ENCODE data around the gene RASSF5.
A peak's percentile ranks its signal among the peaks of the same experiment; 100 is the strongest.
"Not testable (repeated sequence)": the region's sequence is repeated elsewhere in the genome, so short reads cannot be mapped to it uniquely, and the experiment has no call there.

Gene RASSF5

DNA sequence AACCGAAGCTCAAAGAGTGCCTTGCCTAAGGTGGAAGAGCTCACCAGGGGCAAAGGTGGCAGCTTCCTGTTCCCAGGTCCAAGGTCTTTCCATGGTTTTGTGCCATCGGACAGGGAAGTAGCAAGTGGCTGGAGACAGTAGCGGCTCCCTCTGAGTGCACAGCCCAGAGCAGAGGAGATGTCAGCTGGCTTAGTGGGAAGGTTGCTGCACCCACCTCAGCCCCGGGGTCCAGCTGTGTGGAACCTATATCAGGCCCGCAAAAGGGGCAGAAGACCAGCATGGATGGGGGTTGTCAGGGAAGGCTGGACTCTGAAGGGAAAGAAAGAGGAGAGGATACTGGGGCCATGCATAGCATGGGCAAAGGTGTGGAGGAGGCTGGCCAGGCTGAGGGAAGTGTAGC lies 30.2 kb upstream of the RASSF5 start:
- DNase-seq (ENCODE audit: low spot score): no peak

DNA sequence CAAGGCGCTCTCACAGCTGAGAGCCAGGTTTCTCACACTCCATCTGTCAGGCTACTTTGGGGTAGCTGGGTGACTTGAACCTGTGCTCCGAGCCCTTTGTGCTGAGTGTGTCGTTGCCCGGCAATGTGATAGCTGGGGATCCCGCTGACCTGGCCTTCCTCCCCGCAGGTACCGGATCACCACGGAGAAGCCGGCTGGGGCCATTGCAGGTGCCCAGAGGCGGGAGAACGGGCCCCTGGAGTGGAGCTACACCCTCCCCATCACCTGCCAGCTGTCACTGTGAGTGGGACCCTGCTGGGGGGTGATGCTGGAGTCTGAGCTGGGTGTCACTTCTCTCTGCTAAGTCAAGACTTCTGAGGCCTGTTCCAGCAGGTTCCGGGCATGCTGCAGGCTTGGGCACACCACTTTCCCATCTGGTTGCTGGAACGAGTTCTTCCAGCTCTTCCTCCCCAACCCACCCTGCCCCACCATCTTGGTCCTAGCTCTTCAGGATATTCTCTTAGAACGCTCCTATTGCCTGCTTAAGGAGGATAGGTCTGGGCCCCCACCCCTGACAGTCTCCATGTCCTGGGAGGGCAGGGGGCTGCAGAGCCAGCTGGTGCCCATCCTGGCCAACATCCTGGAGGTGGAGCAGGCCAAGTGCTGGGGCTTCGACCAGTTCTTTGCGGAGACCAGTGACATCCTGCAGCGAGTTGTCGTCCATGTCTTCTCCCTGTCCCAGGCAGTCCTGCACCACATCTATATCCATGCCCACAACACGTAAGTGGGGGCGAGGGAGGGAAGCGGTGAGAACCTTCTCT lies 29.6 kb upstream of the RASSF5 start:
- no peak for DNase-seq (ENCODE audit: low spot score)

DNA sequence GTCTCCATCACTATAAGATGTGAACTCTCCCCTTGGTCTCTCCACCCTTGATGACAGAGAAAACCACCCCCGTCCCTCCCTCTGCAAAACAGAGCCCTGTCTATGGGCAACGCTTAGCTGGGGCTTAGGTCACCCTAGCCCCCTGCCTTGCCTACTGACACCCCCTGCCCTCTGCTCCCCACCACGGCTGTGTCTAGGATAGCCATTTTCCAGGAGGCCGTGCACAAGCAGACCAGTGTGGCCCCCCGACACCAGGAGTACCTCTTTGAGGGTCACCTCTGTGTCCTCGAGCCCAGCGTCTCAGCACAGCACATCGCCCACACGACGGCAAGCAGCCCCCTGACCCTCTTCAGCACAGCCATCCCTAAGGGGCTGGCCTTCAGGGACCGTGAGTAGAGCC lies 28.6 kb upstream of the RASSF5 start:
- DNase-seq (ENCODE audit: low spot score): no peak

DNA sequence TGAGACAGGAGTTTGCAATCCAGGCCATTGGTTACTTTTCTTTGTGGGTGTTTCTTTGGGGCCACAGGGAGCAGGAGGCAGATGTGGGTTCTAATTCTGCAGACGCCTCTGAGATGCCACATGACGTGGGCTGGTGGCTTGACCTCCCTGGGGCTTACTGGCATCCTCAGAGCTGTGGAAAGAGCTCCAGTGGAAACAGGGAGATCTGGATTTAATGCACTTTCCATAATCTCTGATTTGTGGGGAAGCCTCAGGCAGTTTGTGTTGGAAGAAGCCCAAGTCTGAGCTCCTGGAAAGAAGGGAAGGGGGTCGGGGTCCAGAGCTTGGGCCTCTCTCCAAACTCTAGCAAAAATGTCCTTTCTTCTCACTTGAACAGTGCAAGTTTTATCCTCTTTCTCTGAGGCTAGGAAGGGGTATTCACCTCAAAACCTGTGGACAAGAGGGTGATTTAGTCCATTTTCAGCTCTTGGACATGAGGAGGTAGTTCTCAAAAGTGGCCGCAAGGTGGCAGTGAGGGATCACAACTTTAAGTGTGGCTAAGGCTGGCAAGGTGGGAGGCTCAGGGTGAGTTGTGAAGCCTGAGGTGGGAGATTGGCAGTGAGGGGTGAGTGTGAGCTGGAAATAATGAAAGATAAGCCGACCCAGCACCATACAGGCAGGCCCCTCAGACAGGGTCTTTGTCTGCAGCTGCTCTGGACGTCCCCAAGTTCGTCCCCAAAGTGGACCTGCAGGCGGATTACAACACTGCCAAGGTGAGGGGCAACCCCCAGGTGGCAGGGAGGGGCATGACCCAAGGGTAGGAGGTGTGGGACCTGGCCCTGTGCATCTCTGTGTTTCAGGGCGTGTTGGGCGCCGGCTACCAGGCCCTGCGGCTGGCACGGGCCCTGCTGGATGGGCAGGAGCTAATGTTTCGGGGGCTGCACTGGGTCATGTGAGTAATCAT lies 27.9 kb upstream of the RASSF5 start:
- peak; percentile 71 for DNase-seq (ENCODE audit: low spot score)

DNA sequence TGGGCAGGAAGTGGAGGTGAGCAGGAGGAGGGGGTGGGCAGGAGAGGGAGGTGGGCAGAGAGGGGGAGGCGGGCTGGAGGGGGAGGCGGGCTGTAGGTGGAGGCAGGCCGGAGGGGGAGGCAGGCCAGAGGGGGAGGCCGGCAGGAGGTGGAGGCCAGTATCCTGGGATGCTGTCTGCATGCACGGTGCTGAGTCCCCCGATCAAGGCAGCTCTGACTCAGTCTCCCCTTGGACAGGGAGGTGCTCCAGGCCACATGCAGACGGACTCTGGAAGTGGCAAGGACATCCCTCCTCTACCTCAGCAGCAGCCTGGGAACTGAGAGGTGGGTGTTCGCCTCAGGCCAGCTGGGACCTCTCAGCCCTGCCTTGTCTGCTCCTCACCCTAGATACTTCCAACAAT lies 27.1 kb upstream of the RASSF5 start:
- DNase-seq (ENCODE audit: low spot score): no peak

DNA sequence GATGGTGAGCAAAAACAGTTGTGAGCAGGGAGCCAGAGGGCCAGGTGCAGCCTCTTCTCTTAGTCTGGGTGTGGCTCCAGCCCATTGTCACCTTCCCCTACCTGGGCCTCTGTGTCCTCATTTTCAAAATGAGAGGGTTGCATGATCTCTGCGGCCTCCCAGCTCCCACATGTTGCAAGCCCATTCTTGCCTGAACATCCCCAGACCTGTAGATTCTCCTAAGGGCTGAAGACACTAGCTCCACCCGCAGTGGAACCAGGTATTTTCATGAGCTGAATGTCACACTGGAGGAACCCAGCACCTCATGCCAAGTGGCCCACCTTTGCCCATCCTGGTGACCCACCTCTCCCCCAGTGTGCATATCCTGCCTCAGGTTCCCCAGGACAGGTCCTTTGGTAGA lies 24.7 kb upstream of the RASSF5 start:
- no peak for DNase-seq (ENCODE audit: low spot score)

DNA sequence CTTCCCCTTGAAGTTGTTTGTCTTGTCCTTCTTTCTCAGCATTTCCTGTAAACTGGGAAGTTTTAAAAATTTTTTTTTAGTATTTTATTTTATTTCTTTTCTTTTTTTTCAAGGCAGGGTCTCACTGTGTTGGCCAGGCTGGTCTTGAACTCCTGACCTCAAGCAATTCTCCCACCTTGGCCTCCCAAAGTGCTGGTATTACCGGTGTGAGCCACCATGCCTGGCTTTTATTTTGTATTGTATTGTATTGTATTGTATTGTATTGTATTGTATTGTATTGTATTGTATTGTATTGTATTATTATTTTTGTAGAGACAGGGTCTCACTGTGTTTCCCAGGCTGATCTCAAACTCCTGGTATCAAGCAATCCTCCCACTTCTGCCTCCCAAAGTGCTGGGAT lies 23.5 kb upstream of the RASSF5 start:
- not testable (repeated sequence) for DNase-seq (ENCODE audit: low spot score)

DNA sequence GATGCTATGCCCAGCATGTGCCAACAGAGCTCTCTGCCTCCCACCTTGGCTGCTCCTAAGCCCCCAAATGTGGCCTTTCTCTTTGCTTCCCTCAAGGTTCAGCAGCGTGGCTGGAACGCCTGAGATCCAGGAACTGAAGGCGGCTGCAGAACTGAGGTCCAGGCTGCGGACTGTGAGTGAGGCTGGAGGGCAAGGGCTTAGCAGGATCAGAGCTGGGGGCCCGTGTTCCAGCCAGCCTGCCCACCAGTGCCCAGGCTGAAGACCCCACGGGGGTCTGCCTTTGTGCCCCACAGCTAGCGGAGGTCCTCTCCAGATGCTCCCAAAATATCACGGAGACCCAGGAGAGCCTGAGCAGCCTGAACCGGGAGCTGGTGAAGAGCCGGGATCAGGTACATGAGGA lies 22.4 kb upstream of the RASSF5 start:
- no peak for DNase-seq (ENCODE audit: low spot score)

DNA sequence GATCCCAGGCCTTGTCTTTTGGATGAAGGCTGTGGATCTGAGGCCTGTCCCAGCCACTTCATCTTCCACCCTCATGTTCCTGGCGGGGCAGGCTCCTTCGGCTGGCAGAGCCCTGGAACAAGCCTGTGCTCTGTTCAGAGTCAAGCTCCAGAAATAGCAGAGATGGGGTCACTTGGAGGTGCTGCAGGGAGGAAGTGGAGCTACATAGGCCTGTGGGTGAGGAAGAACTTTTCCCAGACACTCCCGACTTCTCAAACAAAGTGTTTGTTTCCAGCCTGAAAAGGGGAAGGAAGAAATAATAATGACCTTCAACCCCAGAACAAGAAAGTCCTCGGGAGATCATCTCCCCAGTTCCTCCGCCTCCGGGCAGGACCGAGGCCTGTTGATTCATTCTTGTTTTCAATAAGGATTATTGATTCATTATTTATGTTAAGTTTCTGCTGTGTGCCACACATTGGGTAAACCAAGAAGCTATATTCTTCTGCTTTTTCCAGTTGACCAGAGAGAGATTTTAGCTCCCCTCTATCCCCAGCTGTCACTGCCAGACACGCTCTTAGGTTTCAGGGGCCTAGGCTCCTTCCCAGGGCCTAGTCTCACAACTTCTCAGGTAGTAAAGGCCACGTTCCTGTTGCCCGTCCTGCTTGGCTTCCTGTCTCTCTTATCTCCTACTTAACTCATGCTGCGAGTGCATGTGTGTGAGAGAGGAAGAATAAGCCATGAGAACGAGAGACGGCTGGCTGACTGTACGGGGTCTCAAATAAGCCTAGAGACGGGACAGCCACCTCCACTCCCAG lies 20.1 kb upstream of the RASSF5 start:
- DNase-seq (ENCODE audit: low spot score): no peak

DNA sequence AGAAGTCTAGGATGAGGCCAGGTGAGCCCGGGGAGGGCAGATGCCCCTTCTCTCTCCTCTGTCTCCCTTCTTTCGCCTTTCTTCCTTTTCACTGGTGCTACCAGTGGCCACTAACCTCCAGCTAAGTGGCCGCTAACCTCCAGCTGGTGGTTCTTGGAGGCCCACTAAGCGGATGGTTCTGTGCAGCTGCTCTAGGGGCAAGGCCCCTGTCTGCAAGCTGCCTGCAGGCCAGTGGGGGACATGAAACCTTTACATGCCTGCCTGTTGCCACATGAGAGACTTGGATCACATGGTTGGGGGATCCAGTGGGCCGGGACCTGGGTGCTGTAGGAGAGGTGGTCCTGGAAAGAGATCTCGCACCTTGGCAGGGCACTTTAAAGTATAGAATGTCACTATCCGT lies 19.4 kb upstream of the RASSF5 start:
- no peak for DNase-seq (ENCODE audit: low spot score)

DNA sequence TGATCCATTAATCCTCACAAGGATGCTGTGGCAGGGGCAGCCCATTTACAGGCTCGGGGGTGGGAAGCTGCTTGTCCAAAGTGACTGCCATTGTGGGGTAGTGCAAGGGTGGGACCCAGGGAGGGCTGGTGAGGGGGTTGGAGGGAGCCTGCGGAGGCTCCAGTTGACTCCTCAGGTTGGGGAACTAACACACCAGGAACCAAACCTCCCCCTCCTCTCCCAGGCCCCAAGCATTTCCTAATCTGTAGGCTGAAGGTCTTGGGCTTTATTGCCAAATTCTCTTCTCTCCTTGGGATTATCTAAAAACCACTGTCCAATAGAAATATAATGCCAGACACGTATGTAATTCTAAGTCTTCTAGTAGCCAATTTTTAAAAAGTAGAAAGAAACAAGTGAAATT lies 18.9 kb upstream of the RASSF5 start:
- DNase-seq (ENCODE audit: low spot score): no peak

DNA sequence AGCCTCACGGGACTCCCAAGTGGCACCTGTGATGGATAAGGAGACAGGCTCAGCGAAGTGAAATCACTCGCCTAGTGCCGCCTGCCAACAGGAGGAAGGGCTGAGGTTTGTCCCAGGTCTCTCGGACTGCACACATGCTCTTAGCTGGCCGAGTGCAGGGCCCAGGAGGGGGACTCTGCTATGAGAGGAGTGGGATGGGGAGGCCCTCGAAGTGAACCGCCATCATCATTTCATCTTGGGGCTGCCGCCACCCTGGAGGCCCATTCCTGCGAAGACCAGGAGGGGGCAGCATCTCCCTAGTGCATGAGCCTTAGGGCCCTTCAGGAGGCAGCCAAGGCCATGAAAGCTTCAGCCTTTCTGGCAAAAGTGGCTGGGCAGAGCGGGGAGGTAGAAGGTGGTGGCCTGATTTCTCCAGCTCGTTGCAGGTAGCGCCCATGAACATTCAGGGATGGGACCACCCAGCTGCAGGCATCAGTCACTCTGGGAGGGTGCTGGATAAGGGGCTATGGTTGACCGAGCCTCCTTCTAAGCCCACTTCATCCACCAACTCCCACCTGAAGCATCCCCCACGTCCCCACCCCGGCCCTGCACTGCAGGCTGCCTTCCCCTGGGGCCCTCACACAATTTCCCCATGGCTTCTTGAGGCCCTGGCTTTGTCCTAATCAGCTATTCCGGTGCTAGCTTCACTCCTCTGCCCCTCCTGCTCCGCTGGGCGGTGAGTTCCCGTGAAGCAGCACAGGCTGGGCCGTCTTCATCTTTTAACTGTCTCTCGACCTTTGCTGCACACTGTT lies 17.2 kb upstream of the RASSF5 start:
- peak; percentile 87 for DNase-seq (ENCODE audit: low spot score)

DNA sequence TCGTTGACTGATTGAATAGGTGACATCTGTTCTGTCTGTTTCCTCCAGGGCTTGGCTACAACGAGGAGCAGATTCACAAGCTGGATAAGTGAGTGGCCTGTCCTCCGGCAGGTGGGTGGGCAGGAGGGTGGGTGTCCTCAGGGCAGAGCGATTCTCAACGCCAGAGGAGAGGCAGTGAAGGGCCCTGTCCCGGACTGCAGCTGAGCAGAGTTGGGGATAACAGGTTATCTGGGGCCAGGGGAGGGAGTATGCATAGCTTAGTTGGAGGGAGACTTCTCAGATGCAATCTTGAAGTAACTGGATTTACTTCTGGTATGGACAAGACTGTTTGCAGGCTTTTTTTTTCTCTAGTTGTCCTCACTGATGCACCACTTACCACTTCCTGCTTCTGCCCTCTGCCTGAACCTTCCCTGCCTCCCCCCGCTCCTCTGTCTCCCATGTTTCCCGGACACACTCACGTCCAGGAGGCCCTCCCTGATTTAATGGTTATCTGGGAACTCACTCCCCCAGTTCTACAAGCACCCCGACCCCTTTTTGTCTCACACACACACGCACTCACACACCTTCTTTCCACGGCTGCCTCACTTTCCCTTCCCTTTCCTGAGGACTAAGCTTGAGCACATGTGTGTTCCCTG lies 16.4 kb upstream of the RASSF5 start:
- DNase-seq (ENCODE audit: low spot score): no peak

DNA sequence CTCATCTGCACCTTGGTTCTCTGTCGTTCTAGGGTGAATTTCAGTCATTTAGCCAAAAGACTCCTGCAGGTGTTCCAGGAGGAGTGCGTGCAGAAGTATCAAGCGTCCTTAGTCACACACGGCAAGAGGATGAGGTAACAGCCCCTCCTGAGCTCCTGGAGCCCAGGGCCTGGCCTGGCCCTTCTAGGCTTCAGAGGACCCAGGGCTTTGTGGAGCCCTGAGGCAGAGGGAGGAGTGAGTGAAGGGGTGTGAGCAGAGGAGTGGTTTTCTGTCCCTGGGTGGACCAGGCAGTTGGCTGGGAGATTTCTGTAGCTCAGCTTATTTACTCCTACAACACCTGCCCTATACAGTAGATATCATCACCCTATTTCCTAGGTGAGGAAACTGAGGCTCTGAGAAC lies 15.7 kb upstream of the RASSF5 start:
- DNase-seq (ENCODE audit: low spot score): no peak

DNA sequence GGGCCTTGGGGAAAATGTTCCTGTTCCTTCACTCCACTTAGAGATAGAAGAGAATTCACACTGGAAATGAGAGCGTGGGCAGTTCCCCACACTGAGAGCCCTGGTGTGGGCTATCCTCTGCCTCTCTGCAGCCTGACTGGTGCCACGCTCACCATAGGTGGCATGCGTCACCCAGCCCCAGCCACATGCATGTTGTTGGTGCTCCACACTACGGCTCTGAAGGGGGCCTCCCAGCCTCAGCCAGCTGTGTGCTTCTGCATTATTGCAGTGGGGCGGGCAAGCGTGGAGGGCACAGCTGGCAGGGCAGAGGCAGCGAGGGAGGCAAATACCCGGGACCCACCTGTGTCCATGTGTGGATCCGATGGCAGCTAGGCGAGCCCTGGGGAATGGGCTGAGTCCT lies 14.7 kb upstream of the RASSF5 start:
- DNase-seq (ENCODE audit: low spot score): no peak

DNA sequence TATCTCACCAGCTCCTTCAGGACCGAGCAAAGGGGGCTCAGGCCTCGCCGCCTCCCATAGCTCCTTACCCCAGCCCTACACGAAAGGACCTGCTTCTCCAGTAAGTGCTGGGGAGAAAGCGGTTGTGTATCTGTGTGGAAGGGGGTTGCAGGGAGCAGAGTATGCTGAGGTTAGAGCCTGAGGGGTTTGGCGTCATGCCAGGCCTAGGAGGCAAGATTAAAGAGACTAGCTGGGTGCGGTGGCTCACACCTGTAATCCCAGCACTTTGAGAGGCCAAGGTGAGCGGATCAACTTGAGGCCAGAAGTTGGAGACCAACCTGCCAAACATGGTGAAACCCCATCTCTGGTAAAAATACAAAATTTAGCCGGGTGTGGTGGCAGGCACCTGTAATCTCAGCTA lies 14.1 kb upstream of the RASSF5 start:
- DNase-seq (ENCODE audit: low spot score): no peak

DNA sequence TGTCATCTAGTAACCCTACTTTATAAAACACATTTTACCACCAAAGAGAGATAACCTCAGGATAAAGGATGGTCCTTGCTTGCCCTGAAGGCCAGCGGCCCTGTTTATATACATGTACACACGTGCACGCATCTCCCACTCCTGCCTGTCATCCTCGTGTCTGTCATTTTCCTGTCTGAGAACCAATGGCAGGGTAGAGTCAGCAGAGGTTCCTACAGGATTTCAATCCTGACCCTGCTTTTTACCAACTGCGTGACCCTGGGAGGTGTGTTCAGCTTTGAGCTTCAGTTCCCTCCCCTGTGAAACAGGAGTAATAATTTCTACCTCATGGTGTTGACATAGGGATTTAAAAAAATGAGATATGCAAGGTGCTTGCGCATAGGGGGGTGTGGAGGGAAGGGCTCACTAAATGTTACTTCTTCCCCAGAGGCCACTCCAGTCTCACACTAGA lies 12.3 kb upstream of the RASSF5 start:
- no peak for DNase-seq (ENCODE audit: low spot score)

DNA sequence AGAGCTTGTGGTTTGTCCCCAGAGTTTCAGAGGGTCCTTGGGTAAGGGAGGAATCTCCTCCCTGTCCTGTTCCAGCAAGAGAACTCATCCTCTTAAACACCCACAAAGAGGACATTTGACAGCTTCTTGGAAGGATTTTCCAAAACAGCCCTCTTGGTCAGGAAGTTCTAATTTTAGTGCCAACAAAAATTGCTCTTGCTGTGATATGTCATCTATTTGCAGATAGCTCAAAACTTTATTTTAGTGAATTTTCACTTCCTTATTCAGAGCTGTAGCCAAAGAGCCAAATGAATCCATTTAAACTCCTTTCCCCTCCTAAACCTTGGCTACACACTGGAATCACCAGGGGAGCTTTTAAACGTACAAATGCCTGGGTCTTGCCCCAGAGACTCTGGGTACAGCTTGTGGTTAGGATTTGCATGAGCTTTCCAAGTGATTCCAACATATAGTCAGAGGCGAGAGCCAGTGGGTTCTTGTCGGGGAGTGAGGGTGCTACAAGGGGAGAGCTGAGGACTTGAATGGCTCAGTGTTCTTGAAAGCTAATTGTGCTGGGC lies 11.8 kb upstream of the RASSF5 start:
- DNase-seq (ENCODE audit: low spot score): no peak

DNA sequence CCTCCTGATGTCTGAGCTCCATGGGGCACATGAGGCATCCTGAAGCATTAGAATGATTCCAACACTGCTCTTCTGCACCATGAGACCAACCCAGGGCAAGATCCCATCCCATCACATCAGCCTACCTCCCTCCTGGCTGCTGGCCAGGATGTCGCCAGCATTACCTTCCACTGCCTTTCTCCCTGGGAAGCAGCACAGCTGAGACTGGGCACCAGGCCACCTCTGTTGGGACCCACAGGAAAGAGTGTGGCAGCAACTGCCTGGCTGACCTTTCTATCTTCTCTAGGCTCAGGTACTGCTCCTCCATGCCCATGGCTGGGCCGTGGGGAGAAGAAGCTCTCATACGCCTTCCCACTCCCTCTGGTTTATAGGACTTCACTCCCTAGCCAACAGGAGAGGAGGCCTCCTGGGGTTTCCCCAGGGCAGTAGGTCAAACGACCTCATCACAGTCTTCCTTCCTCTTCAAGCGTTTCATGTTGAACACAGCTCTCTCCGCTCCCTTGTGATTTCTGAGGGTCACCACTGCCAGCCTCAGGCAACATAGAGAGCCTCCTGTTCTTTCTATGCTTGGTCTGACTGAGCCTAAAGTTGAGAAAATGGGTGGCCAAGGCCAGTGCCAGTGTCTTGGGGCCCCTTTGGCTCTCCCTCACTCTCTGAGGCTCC lies 11.1 kb upstream of the RASSF5 start:
- DNase-seq (ENCODE audit: low spot score): no peak

DNA sequence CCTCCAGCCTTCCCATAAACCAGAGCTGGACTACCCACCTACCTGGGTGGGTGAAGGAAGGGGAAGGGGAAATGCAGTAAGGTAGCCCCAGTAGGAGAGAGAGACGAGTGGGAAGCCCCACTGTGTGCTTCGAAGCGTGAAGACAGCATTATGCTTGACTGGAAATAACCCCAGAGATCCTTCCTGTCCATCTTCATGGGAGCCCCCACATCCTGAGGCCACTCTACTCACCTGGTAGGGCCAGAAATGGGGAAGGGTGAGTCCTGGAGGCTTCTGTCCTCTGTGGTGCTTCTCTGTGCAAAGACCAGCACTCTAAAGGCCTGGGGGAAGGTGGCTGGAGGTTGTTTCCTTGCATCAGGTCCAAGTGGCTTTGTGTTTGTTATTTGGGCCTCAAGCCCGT lies 10.0 kb upstream of the RASSF5 start:
- no peak for DNase-seq (ENCODE audit: low spot score)
